Stimulated activated naive CD8-positive, alpha-beta T cell treated with anti-CD3 and anti-CD28 coated beads, Interleukin-15, amount 100 ng/mL, for 72 hours (primary cell): ENCODE data around the gene BLOC1S5.
A peak's percentile ranks its signal among the peaks of the same experiment; 100 is the strongest.
"Not testable (repeated sequence)": the region's sequence is repeated elsewhere in the genome, so short reads cannot be mapped to it uniquely, and the experiment has no call there.

Experiments
- ATAC-seq: fragments of 150-1000 bp; cut with Tn5 transposase; 2 replicates; pipeline ENCODE4 v1.10.0; 2021; ENCODE audit warnings: mild to moderate bottlenecking, moderate library complexity
- DNase-seq, 2 donors: peaks; one replicate each; pipeline ENCODE4 v3.0.0; 2021 to 2022
- H3K27ac Mint-ChIP-seq, 2 donors: one replicate each; pipeline ENCODE4 v1.8.0; 2022; ENCODE audit warnings: mild to moderate bottlenecking in 2 of 2, mixed read lengths in 2 of 2, moderate library complexity in 2 of 2
- H3K27me3 Mint-ChIP-seq: one replicate; pipeline ENCODE4 v1.8.0; 2022; ENCODE audit warnings: mixed read lengths
- H3K4me1 Mint-ChIP-seq: one replicate; pipeline ENCODE4 v1.8.0; 2022; ENCODE audit warnings: mild to moderate bottlenecking, mixed read lengths
- H3K4me3 Mint-ChIP-seq, 2 donors: one replicate each; pipeline ENCODE4 v1.8.0; 2022; ENCODE audit warnings: mild to moderate bottlenecking in 2 of 2, mixed read lengths in 2 of 2, moderate library complexity in 1 of 2
- H3K9me3 Mint-ChIP-seq, 2 donors: one replicate each; pipeline ENCODE4 v1.8.0; 2022; ENCODE audit warnings: mixed read lengths in 2 of 2

The BLOC1S5 gene

DNA sequence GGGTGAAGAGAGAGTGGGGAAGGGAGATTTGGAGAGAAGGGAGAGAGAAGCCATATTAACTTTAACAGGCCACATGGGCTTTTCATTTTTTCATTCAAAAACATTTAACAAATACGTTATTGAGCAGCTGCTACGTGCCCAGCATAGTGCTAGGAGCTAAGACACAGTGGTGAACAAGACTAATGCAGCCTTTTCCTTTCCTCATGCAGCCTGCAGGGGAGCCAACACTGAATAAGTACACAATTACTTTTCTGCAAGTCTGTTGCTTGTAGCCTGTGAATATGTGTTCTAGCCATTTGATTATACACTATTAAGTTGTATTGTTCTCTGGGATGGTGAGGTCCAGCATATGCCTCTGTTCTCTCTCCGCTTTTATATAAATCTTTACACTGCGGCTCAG is 1.9 kb upstream of the BLOC1S5 start:
- H3K4me1 Mint-ChIP-seq, result peaks cover 22% of the 10 kb centered on the region

GRCh38 chr6:8065519-8065911 is 1.3 kb upstream of the BLOC1S5 start:
- H3K27ac Mint-ChIP-seq, result peak overlapping the region; percentile 92 to 94
- peak; percentile 67 for ATAC-seq
- H3K4me3 Mint-ChIP-seq, result peak overlapping the region; percentile 92 to 97
- no peaks in the 10 kb centered on the region for H3K27me3 Mint-ChIP-seq
- no peaks in the 10 kb centered on the region for H3K9me3 Mint-ChIP-seq
- DNase-seq, result peak; percentile 25 to 38
- H3K4me1 Mint-ChIP-seq, result peaks cover 22% of the 10 kb centered on the region

More for the DNA sequence above, 1.9 kb upstream of the BLOC1S5 start:
- H3K9me3 Mint-ChIP-seq, result no peaks in the 10 kb centered on the region
- ATAC-seq (no peak), DNase-seq (peak in 1 of 2 donors; percentile 5)
- no peak overlapping the region for H3K4me3 Mint-ChIP-seq
- H3K27me3 Mint-ChIP-seq, result no peaks in the 10 kb centered on the region
- H3K27ac Mint-ChIP-seq, result no peak overlapping the region

DNA sequence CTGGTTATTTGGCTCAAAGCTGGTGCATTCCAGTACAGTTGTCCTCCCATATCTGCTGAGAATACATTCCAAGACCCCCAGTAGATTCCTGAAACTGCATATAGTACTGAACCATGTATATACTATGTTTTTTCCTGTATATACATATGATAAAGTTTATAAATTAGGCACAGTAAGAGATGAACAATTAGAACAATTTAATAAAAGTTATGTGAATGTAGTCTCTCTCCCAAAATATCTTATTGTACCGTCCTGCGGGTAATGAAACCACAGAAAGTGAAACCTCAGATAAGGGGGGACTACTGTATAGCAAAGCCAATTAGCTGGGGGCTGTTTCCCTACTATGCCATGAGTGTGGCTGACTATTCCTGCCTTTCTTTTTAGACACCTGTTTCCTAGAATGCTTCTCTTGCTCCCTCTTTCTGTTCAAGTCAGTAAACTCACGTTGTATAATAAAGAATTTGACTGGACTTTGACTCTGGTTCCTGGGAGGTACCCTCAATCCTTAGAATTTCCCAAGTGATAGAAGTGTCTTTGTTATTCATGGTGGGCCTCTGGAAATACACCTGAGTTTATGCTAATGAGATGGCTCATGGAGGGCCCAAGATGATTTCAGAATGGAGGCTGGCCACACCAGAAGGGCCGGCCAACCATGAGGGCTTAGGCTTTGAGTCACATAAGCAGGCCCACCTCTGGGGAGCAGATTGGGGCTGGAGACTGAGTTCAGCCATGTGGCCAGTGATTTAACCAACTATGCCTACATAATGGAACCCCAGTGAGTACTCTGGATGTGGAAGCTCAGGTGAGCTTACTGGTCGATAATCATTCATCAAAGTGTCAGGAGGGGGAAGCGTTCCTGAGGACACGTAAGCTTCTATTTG is 689 bp upstream of the BLOC1S5 start:
- DNase-seq (peak in 1 of 2 donors; percentile 28), ATAC-seq (no peak)
- Mint-ChIP-seq H3K4me1 (peaks cover 28% of the 10 kb centered on the region), H3K27me3 (no peaks in the 10 kb centered on the region), H3K9me3 (no peaks in the 10 kb centered on the region), H3K4me3 (peak overlapping the region; percentile 92 to 97), H3K27ac (peak overlapping the region; percentile 92 to 94)

DNA sequence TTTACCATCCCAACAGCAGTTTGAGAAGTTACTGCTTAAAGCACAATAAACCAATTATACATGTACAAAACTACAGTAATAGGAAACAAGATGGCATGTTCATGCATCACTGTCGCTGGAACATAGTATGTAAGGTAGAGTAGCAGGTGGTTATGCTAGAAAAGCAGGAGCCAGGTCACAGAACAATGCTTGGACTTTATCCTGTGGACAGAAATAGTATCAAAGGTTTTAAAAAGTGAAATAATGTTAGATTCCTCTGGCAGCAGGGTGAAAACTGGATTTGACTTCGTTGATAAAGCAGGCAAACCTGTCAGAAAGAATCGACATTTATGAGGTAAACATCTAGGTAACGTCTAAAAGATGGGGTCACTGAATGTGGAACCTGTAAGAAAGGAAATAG is 2.5 kb downstream of the BLOC1S5 start:
- H3K4me1 Mint-ChIP-seq, result peaks cover 29% of the 10 kb centered on the region
- H3K4me3 Mint-ChIP-seq, result no peak overlapping the region
- no peak overlapping the region for H3K27ac Mint-ChIP-seq
- H3K27me3 Mint-ChIP-seq, result no peaks in the 10 kb centered on the region
- H3K9me3 Mint-ChIP-seq, result no peaks in the 10 kb centered on the region
- DNase-seq (no peak), ATAC-seq (no peak)

DNA sequence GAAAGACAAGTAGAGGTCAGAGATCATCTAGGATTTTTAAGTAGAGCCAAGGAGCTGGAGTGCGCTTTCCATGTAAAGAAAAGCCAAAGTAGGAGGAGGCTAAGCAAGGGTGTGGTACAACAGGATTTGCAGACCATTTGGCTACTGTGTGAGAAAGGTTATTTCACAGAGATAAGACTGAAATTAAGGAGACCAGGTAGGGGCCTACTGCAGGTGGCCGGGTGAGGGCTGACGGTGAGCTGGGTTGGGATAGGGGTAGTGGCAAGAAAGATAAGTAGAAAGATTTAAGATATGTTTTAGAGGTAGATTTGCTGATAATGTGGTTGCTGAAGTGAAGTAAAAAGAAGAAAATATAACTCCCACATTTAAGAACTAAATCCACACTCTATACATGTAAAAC is 3.8 kb downstream of the BLOC1S5 start:
- DNase-seq (no peak), ATAC-seq (no peak)
- H3K9me3 Mint-ChIP-seq, result no peaks in the 10 kb centered on the region
- peak overlapping the region in 1 of 2 donors; percentile 68 for H3K27ac Mint-ChIP-seq
- no peak overlapping the region for H3K4me3 Mint-ChIP-seq
- peaks cover 20% of the 10 kb centered on the region for H3K4me1 Mint-ChIP-seq
- no peaks in the 10 kb centered on the region for H3K27me3 Mint-ChIP-seq

DNA sequence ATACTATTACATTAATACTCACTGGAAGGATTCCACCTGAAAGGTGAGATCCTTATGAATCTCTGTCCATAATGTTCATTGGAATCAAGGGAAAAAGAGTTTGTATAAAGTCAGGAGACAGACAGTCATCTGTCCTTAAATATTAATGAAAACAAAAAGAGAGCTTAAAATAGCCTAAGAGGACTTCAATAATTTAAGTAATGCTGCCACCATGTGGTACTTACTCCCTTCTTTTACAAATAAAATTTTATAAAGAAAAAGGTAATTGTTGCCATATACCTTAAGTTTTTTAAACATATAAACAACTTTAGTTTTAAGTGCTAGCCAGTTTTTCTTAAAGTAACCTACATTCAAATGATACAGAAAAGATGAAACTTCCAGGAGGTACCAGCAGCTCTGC is 5.1 kb downstream of the BLOC1S5 start:
- Mint-ChIP-seq H3K4me3 (no peak overlapping the region), H3K27me3 (no peaks in the 10 kb centered on the region), H3K9me3 (no peaks in the 10 kb centered on the region), H3K27ac (no peak overlapping the region), H3K4me1 (peaks cover 12% of the 10 kb centered on the region)
- DNase-seq (no peak), ATAC-seq (no peak)

- H3K4me1 Mint-ChIP-seq, result peaks cover 12% of the 10 kb centered on the region
- ATAC-seq (no peak), DNase-seq (no peak)
- H3K4me3 Mint-ChIP-seq, result no peak overlapping the region
- no peaks in the 10 kb centered on the region for H3K9me3 Mint-ChIP-seq
- H3K27me3 Mint-ChIP-seq, result no peaks in the 10 kb centered on the region
- H3K27ac Mint-ChIP-seq, result no peak overlapping the region
Measured at GRCh38 chr6:8057793-8058192, 6.4 kb downstream of the BLOC1S5 start.

DNA sequence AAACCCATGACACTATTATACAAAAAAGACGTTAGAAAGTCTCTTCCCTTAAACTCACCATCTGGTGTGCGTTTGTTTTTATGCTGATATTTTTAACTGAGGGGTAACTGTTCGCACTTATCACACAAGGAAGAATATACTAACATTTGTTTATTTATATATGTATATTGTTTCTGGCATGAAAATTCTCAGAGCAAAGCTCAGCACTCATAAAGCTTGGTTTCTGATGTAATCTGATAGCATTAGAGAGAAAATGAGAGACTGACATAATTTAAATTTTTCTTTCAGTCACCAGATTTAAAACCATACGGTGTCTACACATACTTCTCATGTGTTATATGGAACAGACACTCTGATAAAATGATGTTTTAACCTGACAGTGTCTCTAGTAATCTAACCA is 6.9 kb downstream of the BLOC1S5 start:
- peaks cover 0 to 2% of the 10 kb centered on the region in 2 donors for H3K9me3 Mint-ChIP-seq
- H3K4me1 Mint-ChIP-seq, result peaks cover 7% of the 10 kb centered on the region
- H3K4me3 Mint-ChIP-seq, result no peak overlapping the region
- no peaks in the 10 kb centered on the region for H3K27me3 Mint-ChIP-seq
- ATAC-seq, result no peak
- no peak overlapping the region for H3K27ac Mint-ChIP-seq
- no peak for DNase-seq

DNA sequence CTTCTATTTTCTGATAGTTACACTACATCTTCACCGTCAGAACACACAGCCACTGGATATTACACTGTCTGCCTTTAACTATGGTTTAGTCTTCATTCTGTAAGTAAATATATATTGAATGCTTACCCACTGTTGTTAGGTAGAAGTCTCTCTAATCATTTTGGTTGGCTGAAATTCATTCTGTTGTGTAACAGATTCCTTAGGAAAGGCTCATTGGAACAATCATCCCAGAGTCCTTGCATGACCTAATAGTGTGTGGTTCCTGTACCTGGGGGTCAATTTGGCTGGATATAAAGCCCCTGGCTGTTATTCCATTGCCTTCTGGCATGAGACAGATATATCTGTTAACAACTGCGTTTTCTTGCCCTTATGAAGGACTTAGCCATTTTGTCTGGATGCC is 9.9 kb downstream of the BLOC1S5 start:
- H3K4me1 Mint-ChIP-seq, result peaks cover 6% of the 10 kb centered on the region
- peaks cover 0 to 4% of the 10 kb centered on the region in 2 donors for H3K9me3 Mint-ChIP-seq
- H3K27me3 Mint-ChIP-seq, result no peaks in the 10 kb centered on the region
- H3K27ac Mint-ChIP-seq, result no peak overlapping the region
- ATAC-seq (no peak), DNase-seq (no peak)
- no peak overlapping the region for H3K4me3 Mint-ChIP-seq

- H3K9me3 Mint-ChIP-seq, result peaks cover 20 to 24% of the 10 kb centered on the region in 2 donors
- no peaks in the 10 kb centered on the region for H3K27me3 Mint-ChIP-seq
- DNase-seq (no peak), ATAC-seq (no peak)
- H3K27ac Mint-ChIP-seq, result no peak overlapping the region
- H3K4me1 Mint-ChIP-seq, result peaks cover 6% of the 10 kb centered on the region
- no peak overlapping the region for H3K4me3 Mint-ChIP-seq
Measured at GRCh38 chr6:8047541-8048292, 16.5 kb downstream of the BLOC1S5 start.

DNA sequence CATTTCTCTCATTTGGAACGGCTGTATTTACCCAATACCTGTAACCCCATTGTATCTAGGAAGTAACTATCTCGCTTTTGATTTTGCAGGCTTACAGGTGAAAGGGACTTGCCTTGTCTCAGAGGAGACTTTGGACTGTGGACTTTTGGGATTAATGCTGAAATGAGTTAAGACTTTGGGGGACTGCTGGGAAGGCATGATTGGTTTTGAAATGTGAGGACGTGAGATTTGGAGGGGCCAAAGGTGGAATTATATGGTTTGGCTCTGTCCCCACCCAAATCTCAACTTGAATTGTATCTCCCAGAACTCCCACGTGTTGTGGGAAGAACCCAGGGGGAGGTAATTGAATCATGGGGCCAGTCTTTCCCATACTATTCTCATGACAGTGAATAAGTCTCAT is 18.4 kb downstream of the BLOC1S5 start:
- not testable (repeated sequence) for DNase-seq, H3K4me1 Mint-ChIP-seq, H3K27me3 Mint-ChIP-seq, H3K4me3 Mint-ChIP-seq, H3K27ac Mint-ChIP-seq, ATAC-seq
- peaks cover 17 to 25% of the 10 kb centered on the region in 2 donors for H3K9me3 Mint-ChIP-seq

- Mint-ChIP-seq H3K4me1 (peaks cover 4% of the 10 kb centered on the region), H3K27me3 (no peaks in the 10 kb centered on the region), H3K9me3 (peaks cover 23 to 31% of the 10 kb centered on the region in 2 donors), H3K4me3 (no peak overlapping the region), H3K27ac (no peak overlapping the region)
- DNase-seq (no peak), ATAC-seq (no peak)
Measured at GRCh38 chr6:8043221-8043620, 21.0 kb downstream of the BLOC1S5 start.

- Mint-ChIP-seq H3K9me3 (peaks cover 20 to 37% of the 10 kb centered on the region in 2 donors), H3K27ac (no peak overlapping the region), H3K4me1 (peaks cover 15% of the 10 kb centered on the region), H3K27me3 (no peaks in the 10 kb centered on the region), H3K4me3 (no peak overlapping the region)
- ATAC-seq (no peak), DNase-seq (no peak)
Measured at GRCh38 chr6:8041913-8042583, 22.1 kb downstream of the BLOC1S5 start.

DNA sequence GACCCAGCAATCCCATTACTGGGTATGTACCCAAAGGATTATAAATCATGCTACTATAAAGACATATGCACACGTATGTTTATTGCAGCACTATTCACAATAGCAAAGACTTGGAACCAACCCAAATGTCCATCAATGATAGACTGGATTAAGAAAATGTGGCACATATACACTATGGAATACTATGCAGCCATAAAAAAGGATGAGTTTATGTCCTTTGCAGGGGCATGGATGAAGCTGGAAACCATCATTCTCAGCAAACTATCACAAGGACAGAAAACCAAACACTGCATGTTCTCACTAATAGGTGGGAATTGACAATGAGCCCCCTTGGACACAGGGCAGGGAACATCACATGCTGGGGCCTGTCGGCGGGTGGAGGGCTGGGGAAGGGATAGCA is 30.1 kb downstream of the BLOC1S5 start:
- H3K27ac Mint-ChIP-seq, result not testable (repeated sequence)
- H3K4me1 Mint-ChIP-seq, result peaks cover 56% of the 10 kb centered on the region

GRCh38 chr6:8030920-8031319 is 33.3 kb downstream of the BLOC1S5 start:
- Mint-ChIP-seq H3K4me3 (no peak overlapping the region), H3K4me1 (peaks cover 39% of the 10 kb centered on the region), H3K9me3 (peaks cover 9 to 15% of the 10 kb centered on the region in 2 donors), H3K27ac (no peak overlapping the region), H3K27me3 (no peaks in the 10 kb centered on the region)
- no peak for ATAC-seq
- no peak for DNase-seq

More for the DNA sequence above, 30.1 kb downstream of the BLOC1S5 start:
- not testable (repeated sequence) for H3K27me3 Mint-ChIP-seq, H3K4me3 Mint-ChIP-seq, ATAC-seq, DNase-seq
- peaks cover 19 to 20% of the 10 kb centered on the region in 2 donors for H3K9me3 Mint-ChIP-seq
